HG03469 (cell line): ENCODE data around the gene NFE2L2.
"Not testable (repeated sequence)": the region's sequence is repeated elsewhere in the genome, so short reads cannot be mapped to it uniquely, and the experiment has no call there.

Experiments
- ATAC-seq: cut with Tn5 transposase; IDR thresholded peaks from one replicate; pipeline ENCODE4 v1.9.1; 2021; ENCODE audit warnings: mild to moderate bottlenecking, moderate library complexity, moderate number of reproducible peaks; ENCODE audit not compliant: unreplicated experiment

NFE2L2 gene

DNA sequence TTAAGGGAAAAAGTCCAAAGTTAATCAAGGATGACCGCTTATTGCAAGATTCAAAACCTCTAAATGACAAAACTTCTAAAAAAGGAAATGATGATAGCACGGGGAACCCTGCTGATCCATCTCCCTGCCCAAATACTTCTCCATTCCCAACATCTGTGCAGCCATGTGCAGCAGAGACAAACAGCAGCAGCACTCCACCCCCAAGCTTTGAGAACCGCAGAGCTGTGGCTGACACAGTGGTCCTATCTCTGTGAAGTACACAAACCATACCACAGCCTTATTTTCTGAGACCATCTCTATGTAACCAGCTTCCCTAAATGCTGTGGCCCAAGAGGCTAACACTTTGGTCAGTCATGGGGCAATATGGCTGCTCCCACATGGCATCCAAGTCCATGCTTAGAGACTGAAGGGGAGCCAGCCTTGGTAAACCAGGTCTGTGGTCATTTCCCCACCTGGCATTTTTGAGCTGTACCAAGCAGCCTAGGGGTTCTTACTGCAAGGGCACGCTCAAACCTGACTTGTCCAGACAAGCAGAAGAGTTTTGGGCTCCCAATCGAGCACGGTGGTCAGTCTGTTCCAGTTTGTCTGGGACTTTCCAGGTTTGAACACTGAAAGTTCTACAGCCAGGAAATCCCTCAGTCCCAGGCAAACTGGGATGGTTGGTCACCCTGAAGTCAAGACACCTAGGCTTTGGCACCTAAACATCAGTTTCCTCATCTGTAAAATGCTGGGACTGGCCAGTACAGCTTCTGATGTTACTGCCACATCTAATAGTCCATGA is 17.1 kb upstream of the NFE2L2 start:
- ATAC-seq, result peak; percentile 59

DNA sequence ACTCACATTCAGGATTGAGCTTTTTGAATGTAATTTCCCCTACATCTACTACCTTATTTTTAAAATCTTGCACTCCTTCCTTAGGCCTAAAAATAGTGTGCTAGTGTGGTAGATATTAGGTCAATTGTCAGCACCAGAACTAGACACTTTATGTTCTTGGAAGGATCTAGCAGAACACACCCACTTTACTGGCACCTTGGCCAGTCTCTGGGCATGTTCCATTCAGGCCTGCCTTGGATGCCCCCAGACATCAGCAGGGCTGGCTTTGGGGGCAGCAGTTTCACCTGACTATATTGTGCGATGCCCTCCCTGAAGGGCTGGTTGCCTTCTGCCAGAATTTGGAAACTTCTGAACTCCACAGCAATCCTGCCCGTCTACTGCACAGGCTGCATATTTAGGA is 15.3 kb upstream of the NFE2L2 start:
- no peak for ATAC-seq

- ATAC-seq, result no peak
Measured at GRCh38 chr2:177275743-177276055, 11.2 kb upstream of the NFE2L2 start.

DNA sequence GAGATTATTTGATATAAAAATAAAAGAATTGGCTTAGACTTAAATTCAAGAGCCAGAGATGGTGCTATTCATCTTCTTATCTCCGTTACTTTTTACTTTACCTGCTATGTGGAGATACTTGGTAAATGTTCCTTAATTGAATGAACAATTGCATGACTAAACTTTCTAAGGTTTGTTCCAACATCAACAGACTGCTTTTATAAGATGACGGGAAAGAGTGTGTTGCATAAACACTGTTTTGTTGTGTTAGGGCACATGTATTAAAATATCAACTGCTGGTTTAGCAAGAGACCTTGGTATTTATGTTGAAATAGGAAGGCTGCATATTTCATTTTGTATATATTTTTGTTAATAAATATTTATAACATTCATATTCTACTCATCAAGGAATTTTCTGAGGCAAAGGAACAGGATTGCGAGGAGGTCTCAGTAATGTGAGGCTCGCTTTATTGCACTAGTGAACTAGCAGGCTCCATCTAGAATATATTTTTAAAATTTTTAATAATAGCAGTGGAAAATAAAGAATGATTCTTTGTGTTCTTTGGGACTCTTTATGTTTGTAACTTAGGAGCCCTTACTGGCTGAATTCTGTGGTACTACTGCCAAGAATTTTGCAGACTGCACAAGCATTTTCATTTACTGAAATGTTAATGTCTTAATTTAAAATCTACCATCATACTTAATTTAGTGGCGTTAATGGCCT is 10.7 kb upstream of the NFE2L2 start:
- no peak for ATAC-seq

DNA sequence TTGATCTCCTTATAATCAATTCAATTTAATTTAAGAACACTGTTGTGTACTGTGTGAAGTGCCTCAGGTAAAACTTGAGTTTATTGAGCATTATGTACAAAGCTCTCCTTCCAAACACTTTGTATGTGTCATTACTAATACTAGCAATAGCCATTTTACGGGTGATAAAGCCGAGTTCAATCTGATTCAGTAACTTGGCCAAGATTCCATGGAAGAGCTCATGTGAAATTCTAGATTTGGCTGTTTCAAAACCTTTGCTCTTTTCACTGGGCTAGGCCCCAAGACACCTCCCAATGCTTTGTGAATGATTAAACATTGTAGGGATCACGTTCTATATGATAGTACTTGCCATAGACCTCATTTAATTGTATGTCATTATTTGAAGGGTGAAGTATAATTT is 8.9 kb upstream of the NFE2L2 start:
- ATAC-seq, result no peak

- no peak for ATAC-seq
Measured at GRCh38 chr2:177272765-177273164, 8.2 kb upstream of the NFE2L2 start.

DNA sequence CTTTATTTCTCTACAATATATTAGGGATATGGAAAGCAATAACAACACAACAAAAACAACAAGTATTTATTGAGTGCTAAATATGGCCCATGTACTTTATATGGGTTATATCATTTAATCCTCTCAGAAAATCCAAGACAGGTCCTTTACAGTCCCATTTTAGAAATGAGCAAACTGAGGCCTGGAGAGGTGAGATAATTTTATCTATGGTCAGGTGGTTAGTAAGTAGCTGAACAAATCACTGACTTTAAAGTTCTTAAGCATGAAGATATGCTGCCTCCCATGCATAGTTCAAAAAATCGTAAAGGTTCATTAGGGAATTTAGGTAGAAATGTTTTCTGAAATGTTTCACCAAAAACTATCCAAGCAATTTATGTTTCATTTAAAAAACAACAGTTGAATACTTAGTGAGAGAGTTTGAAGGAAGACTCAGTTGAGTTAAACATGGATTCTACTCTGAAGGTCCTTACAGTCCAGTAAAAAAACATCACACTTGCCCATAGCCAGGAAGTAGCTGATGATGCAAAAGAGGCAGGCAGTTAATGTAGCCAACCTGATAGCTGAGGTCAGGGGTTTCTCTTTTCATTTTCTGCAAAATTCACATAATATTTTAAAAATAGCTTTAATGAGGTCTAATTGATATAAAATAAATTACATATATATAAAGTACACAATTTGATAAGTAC is 7.6 kb upstream of the NFE2L2 start:
- no peak for ATAC-seq

GRCh38 chr2:177270531-177270930 is 6.0 kb upstream of the NFE2L2 start:
- ATAC-seq, result no peak

- no peak for ATAC-seq
Measured at GRCh38 chr2:177268901-177269300, 4.4 kb upstream of the NFE2L2 start.

- ATAC-seq, result no peak
Measured at GRCh38 chr2:177268187-177268871, 3.8 kb upstream of the NFE2L2 start.

DNA sequence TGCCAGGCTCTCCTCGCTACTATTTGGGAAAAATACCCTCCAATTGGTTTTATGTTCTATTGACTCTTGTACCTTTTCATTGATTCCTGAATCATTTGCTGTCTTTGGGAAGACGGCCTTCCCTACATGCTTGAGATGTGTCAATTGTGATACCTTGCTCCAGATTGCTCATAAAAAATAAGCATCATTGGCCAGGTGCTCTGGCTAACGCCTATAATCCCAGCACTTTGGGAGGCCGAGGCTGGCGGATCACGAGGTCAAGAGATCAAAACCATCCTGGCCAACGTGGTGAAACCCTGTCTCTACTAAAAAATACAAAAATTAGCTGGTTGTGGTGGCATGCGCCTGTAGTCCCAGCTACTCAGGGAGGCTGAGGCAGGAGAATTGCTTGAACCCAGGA is 2.4 kb upstream of the NFE2L2 start:
- ATAC-seq, result not testable (repeated sequence)

- no peak for ATAC-seq
Measured at GRCh38 chr2:177265824-177266817, 1.6 kb upstream of the NFE2L2 start.

DNA sequence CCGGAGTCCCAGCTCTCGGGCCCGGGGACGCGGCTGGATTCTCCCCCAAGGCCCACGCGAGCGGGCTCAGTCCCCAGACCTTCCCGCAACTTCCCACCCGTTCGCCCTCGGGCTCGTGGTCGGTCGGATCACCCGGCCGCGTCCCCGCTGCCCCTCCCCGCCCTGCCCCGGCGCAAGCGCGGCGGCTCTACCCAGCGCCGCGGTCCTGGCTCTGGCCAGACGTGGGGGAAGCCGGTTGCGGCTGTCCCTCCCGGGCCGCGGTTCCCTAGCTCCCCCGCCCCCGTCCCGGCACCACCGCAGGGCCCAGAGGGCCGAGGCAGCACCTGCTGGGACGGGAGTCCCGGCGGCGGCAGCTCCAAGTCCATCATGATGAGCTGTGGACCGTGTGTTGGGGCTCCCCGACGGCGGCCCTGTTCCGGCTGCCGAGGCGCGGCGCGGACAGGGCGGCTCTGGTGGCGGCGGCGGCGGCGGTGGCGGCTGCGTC is 276 bp downstream of the NFE2L2 start:
- peak; percentile 15 for ATAC-seq

DNA sequence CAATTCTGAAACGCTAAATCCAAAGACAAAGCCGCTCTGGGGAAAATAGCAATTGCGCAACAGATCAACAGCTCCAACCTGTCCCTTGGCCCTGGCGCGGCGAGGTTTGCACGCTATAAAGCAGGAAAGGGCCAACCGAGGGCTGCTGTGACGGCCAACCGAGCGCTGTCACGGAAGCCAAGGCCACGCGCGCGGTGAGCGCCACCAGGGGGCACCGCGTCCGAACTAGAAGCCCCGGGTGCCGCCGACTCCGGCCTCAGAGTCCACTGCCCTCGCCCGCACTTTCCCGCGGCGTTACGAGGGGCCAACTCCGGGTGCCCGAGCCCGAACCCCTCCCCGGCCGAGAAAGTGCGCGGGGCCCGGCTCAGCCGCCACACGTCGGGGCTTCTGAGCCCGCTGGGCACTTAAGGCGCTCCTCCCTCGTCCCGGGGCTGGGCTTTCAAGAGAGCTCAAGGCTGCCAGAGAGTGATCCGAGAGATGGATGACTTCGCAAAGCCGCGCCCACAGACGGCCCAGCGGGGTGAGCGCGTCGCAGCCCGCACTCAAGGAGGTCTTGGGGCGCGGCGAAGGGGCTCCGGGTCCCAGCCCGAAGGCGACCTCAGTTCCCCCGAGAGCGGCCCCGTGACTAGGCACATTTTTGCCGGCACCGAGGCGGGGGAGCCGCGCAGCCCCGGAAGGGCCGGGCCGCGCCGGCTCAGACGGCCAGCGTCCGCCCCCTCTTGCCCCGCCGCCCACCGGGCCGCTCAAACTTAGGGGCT is 897 bp downstream of the NFE2L2 start:
- peak; percentile 38 for ATAC-seq

DNA sequence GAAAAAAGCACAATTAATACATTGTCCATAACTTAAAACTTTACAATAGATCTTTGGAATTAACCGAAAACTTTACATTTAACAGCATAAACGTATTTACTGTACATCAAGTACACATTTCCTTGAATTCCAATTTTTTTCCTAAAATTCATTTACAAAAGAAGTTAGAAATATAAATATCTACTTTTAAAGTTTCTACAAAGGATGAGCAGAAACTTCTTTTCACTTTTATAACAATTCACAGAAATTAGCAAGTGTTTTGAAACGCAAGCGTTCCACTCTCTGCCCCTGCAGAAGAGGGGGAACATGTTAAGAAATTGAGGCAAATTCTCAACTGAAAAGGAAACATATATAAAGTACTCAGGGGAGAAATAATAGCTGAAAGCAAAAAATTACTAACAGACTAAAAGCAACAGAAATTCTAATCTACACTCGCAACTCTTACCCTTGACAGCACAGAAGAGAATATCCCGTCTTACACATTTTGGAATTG is 1.5 kb downstream of the NFE2L2 start:
- ATAC-seq, result no peak

- ATAC-seq, result no peak
Measured at GRCh38 chr2:177262092-177262491, 2.4 kb downstream of the NFE2L2 start.

- no peak for ATAC-seq
Measured at GRCh38 chr2:177261116-177262060, 3.1 kb downstream of the NFE2L2 start.

- ATAC-seq, result no peak
Measured at GRCh38 chr2:177260379-177260778, 4.1 kb downstream of the NFE2L2 start.
